Mammary epithelial cell (primary cell): ENCODE measurements around the gene CDIP1.

Experiments used
- CTCF ChIP-seq, 2 donors: IDR thresholded peaks in 1 of 2; conservative IDR thresholded peaks in 1 of 2; 2 replicates each; pipeline ENCODE4 v1.5.1; 2011 to 2012; ENCODE audit warnings: inconsistent platforms in 2 of 2, low read length in 2 of 2, mild to moderate bottlenecking in 2 of 2, control low read depth in 1 of 2, low read depth in 1 of 2; ENCODE audit not compliant: insufficient read depth in 1 of 2; ENCODE audit errors: extremely low read depth in 1 of 2
- EZH2 ChIP-seq: IDR thresholded peaks from 2 replicates; pipeline ENCODE4 v1.6.1; 2012; ENCODE audit warnings: low read length, inconsistent platforms, borderline replicate concordance

DNA sequence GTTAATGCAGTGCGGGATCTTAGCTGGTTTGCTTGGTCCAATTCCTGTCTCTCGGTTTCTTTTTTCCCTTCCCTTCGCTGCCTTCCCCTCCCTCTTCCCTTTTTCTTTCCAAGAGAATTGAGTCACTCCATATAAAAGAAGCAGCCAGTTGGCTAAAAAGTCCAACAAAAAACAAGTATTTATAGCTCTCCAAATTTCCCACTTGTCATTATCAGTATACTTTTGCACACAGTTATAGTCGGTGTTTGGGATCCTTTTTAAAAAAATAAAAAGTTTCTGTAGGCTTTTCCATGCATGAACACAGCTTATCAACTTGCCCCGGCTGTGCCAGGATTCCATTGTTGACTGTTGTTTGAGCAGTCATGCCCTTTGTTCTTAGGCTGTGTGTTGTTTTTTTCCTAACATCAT lies 37.5 kb downstream of the CDIP1 start:
- TF ChIP-seq CTCF (conservative IDR thresholded peaks at IDR 0.05 in 1 of 2, IDR thresholded peaks at IDR 0.05 in 1 of 2; ENCODE audit: extremely low read depth in 1 of 2, insufficient read depth in 1 of 2, low read depth in 1 of 2, low read length in 2 of 2) (no peak), EZH2 (no peak)
